Measurements from ENCODE around the gene TRPV4. TPM values are rescaled to one million over a fixed set of nuclear protein-coding genes. Genes with fewer than 3 reads are reported as not detected.

TRPV4 gene
- total RNA-seq, 5 donors from 2014 or later (not counting 1 experiment from before 2014, with no cell fraction given), result not detected

GRCh38 chr12:109753959-109754358, 79.2 kb downstream of the TRPV4 start:
- ATAC-seq (replicated peaks in 1 of 4), result no peak
- Histone ChIP-seq H3K4me3 (ENCODE audit: control insufficient read depth in 1 of 2, extremely low read depth in 1 of 2, low read length in 1 of 2) (no peak overlapping the region), H3K27ac (ENCODE audit: low read length) (no peak overlapping the region), H3K36me3 (ENCODE audit: control insufficient read depth in 2 of 2, extremely low read depth in 1 of 2, insufficient read depth in 1 of 2, low read length in 1 of 2) (no peaks in the 10 kb centered on the region), H3K9me3 (no peaks in the 10 kb centered on the region), H3K27me3 (replicated peaks in 1 of 2; ENCODE audit: control insufficient read depth in 2 of 2, extremely low read depth in 1 of 2, insufficient read depth in 2 of 2, low read length in 1 of 2) (peaks cover 0 to 18% of the 10 kb centered on the region in 2 experiments), H3K4me1 (ENCODE audit: control insufficient read depth in 1 of 2, extremely low read depth in 1 of 2, insufficient read depth in 2 of 2, low read length in 2 of 2) (no peaks in the 10 kb centered on the region)
- peaks cover 7 to 8% of the 10 kb centered on the region in 2 donors for H3K27me3 Mint-ChIP-seq
- no peak for DNase-seq
- no CpG with 5 or more reads among the region's 2 CpGs for WGBS (ENCODE audit: insufficient coverage)
- peaks cover 15 to 20% (median 18%) of the 10 kb centered on the region in 3 donors for H3K9me3 Mint-ChIP-seq
- CTCF ChIA-PET, result interaction anchor here in 1 of 2 donors (0.6 kb wide), 2 partner anchors 20 to 499 kb away, joined by 3 to 5 read pairs; no protein-coding TSS in a partner anchor
- peaks cover 21% of the 10 kb centered on the region for H3K36me3 Mint-ChIP-seq
- no peaks in the 10 kb centered on the region for H3K4me1 Mint-ChIP-seq
- no peak overlapping the region for H3K4me3 Mint-ChIP-seq
- H3K27ac Mint-ChIP-seq, result no peak overlapping the region
- POLR2A ChIA-PET, result interaction anchor here in 1 of 2 donors (0.6 to 0.7 kb wide), 3 partner anchors 10 to 61 kb away, joined by 3 to 6 read pairs (median 4); no protein-coding TSS in a partner anchor

- no peaks in the 10 kb centered on the region for H3K36me3 ChIP-seq (ENCODE audit: control insufficient read depth in 2 of 2, extremely low read depth in 1 of 2, insufficient read depth in 1 of 2, low read length in 1 of 2)
- peaks cover 15 to 20% (median 18%) of the 10 kb centered on the region in 3 donors for H3K9me3 Mint-ChIP-seq
- no peak overlapping the region for H3K4me3 ChIP-seq (ENCODE audit: control insufficient read depth in 1 of 2, extremely low read depth in 1 of 2, low read length in 1 of 2)
- DNase-seq (no peak), ATAC-seq (replicated peaks in 1 of 4) (no peak)
- H3K27me3 Mint-ChIP-seq, result peaks cover 7 to 8% of the 10 kb centered on the region in 2 donors
- no peak overlapping the region for H3K27ac Mint-ChIP-seq
- no peaks in the 10 kb centered on the region for H3K9me3 ChIP-seq
- no peaks in the 10 kb centered on the region for H3K4me1 ChIP-seq (ENCODE audit: control insufficient read depth in 1 of 2, extremely low read depth in 1 of 2, insufficient read depth in 2 of 2, low read length in 2 of 2)
- 61% methylated on average over 4 of the region's 5 CpGs for WGBS (ENCODE audit: insufficient coverage)
- H3K4me3 Mint-ChIP-seq, result no peak overlapping the region
- H3K27me3 ChIP-seq (replicated peaks in 1 of 2; ENCODE audit: control insufficient read depth in 2 of 2, extremely low read depth in 1 of 2, insufficient read depth in 2 of 2, low read length in 1 of 2), result peaks cover 0 to 15% of the 10 kb centered on the region in 2 experiments
- H3K4me1 Mint-ChIP-seq, result no peaks in the 10 kb centered on the region
- no peak overlapping the region for H3K27ac ChIP-seq (ENCODE audit: low read length)
- ChIA-PET POLR2A (no interaction called here), CTCF (no interaction called here)
- peaks cover 21% of the 10 kb centered on the region for H3K36me3 Mint-ChIP-seq
Observed at GRCh38 chr12:109753054-109753401, 80.2 kb downstream of the TRPV4 start.

- CTCF ChIA-PET, result no interaction called here
- Histone ChIP-seq H3K4me3 (ENCODE audit: control insufficient read depth in 1 of 2, extremely low read depth in 1 of 2, low read length in 1 of 2) (no peak overlapping the region), H3K27me3 (replicated peaks in 1 of 2; ENCODE audit: control insufficient read depth in 2 of 2, extremely low read depth in 1 of 2, insufficient read depth in 2 of 2, low read length in 1 of 2) (peaks cover 0 to 10% of the 10 kb centered on the region in 2 experiments), H3K9me3 (no peaks in the 10 kb centered on the region), H3K4me1 (ENCODE audit: control insufficient read depth in 1 of 2, extremely low read depth in 1 of 2, insufficient read depth in 2 of 2, low read length in 2 of 2) (no peaks in the 10 kb centered on the region), H3K36me3 (ENCODE audit: control insufficient read depth in 2 of 2, extremely low read depth in 1 of 2, insufficient read depth in 1 of 2, low read length in 1 of 2) (no peaks in the 10 kb centered on the region), H3K27ac (ENCODE audit: low read length) (no peak overlapping the region)
- Mint-ChIP-seq H3K4me1 (no peaks in the 10 kb centered on the region), H3K36me3 (peaks cover 20% of the 10 kb centered on the region), H3K4me3 (no peak overlapping the region), H3K27ac (no peak overlapping the region), H3K27me3 (peaks cover 2 to 6% of the 10 kb centered on the region in 2 donors), H3K9me3 (peaks cover 11 to 20% (median 17%) of the 10 kb centered on the region in 3 donors)
- no peak for ATAC-seq (replicated peaks in 1 of 4)
- POLR2A ChIA-PET, result no interaction called here
- no peak for DNase-seq
- WGBS (ENCODE audit: insufficient coverage), result 63% methylated on average over 3 of the region's 6 CpGs
Observed at GRCh38 chr12:109752117-109753053, 80.8 kb downstream of the TRPV4 start.

GRCh38 chr12:109744986-109745942, 87.9 kb downstream of the TRPV4 start:
- CTCF ChIA-PET, result no interaction called here
- Histone ChIP-seq H3K4me1 (ENCODE audit: control insufficient read depth in 1 of 2, extremely low read depth in 1 of 2, insufficient read depth in 2 of 2, low read length in 2 of 2) (no peaks in the 10 kb centered on the region), H3K36me3 (ENCODE audit: control insufficient read depth in 2 of 2, extremely low read depth in 1 of 2, insufficient read depth in 1 of 2, low read length in 1 of 2) (no peaks in the 10 kb centered on the region), H3K4me3 (ENCODE audit: control insufficient read depth in 1 of 2, extremely low read depth in 1 of 2, low read length in 1 of 2) (no peak overlapping the region), H3K27ac (ENCODE audit: low read length) (no peak overlapping the region), H3K27me3 (replicated peaks in 1 of 2; ENCODE audit: control insufficient read depth in 2 of 2, extremely low read depth in 1 of 2, insufficient read depth in 2 of 2, low read length in 1 of 2) (peaks cover 0 to 10% of the 10 kb centered on the region in 2 experiments), H3K9me3 (no peaks in the 10 kb centered on the region)
- H3K4me3 Mint-ChIP-seq, result no peak overlapping the region
- H3K9me3 Mint-ChIP-seq, result no peaks in the 10 kb centered on the region
- H3K4me1 Mint-ChIP-seq, result no peaks in the 10 kb centered on the region
- WGBS (ENCODE audit: insufficient coverage), result 50% methylated on average over 5 of the region's 8 CpGs
- POLR2A ChIA-PET, result no interaction called here
- no peak overlapping the region for H3K27ac Mint-ChIP-seq
- no peak for ATAC-seq (replicated peaks in 1 of 4)
- DNase-seq, result no peak
- peaks cover 0 to 3% of the 10 kb centered on the region in 2 donors for H3K27me3 Mint-ChIP-seq
- no peaks in the 10 kb centered on the region for H3K36me3 Mint-ChIP-seq

GRCh38 chr12:109744026-109744425, 89.2 kb downstream of the TRPV4 start:
- CTCF ChIA-PET, result no interaction called here
- Histone ChIP-seq H3K4me3 (ENCODE audit: control insufficient read depth in 1 of 2, extremely low read depth in 1 of 2, low read length in 1 of 2) (no peak overlapping the region), H3K36me3 (ENCODE audit: control insufficient read depth in 2 of 2, extremely low read depth in 1 of 2, insufficient read depth in 1 of 2, low read length in 1 of 2) (no peaks in the 10 kb centered on the region), H3K4me1 (ENCODE audit: control insufficient read depth in 1 of 2, extremely low read depth in 1 of 2, insufficient read depth in 2 of 2, low read length in 2 of 2) (no peaks in the 10 kb centered on the region), H3K9me3 (no peaks in the 10 kb centered on the region), H3K27me3 (replicated peaks in 1 of 2; ENCODE audit: control insufficient read depth in 2 of 2, extremely low read depth in 1 of 2, insufficient read depth in 2 of 2, low read length in 1 of 2) (peaks cover 0 to 17% of the 10 kb centered on the region in 2 experiments), H3K27ac (ENCODE audit: low read length) (no peak overlapping the region)
- DNase-seq, result no peak
- Mint-ChIP-seq H3K36me3 (no peaks in the 10 kb centered on the region), H3K27ac (no peak overlapping the region), H3K4me1 (no peaks in the 10 kb centered on the region), H3K4me3 (no peak overlapping the region), H3K27me3 (peaks cover 0 to 3% of the 10 kb centered on the region in 2 donors), H3K9me3 (no peaks in the 10 kb centered on the region)
- 91% methylated on average over 14 of the region's 14 CpGs for WGBS (ENCODE audit: insufficient coverage)
- POLR2A ChIA-PET, result no interaction called here
- no peak for ATAC-seq (replicated peaks in 1 of 4)
